H9 (cell line): Measurements from ENCODE around the gene AHCY. TPM values are rescaled to one million over a fixed set of nuclear protein-coding genes. Genes with fewer than 3 reads are reported as not detected.

Experiments
- DNase-seq: peaks from one replicate; pipeline ENCODE4 v3.0.0-alpha.2; 2017
- H2AFZ ChIP-seq: one replicate; pipeline ENCODE4 v1.6.1; 2013; ENCODE audit warnings: mild to moderate bottlenecking, low read length, control low read depth, moderate library complexity
- H2AK5ac ChIP-seq: 2 replicates; pipeline ENCODE4 v1.6.1; 2013; ENCODE audit warnings: low read length, control low read depth, mixed read lengths; ENCODE audit not compliant: insufficient read length
- H2BK120ac ChIP-seq: one replicate; pipeline ENCODE4 v1.6.1; 2013; ENCODE audit warnings: low read depth, mild to moderate bottlenecking, low read length, control low read depth, inconsistent platforms; ENCODE audit not compliant: poor library complexity, severe bottlenecking
- H2BK12ac ChIP-seq: 2 replicates; pipeline ENCODE4 v1.6.1; 2013; ENCODE audit warnings: low read length, control low read depth, mixed read lengths, low read depth; ENCODE audit not compliant: insufficient read length
- H2BK15ac ChIP-seq: 2 replicates; pipeline ENCODE4 v1.6.1; 2013; ENCODE audit warnings: low read depth, low read length, control low read depth
- H2BK20ac ChIP-seq: one replicate; pipeline ENCODE4 v1.6.1; 2013; ENCODE audit warnings: low read depth, mild to moderate bottlenecking, low read length, control low read depth, inconsistent platforms; ENCODE audit not compliant: poor library complexity, severe bottlenecking
- H2BK5ac ChIP-seq: 2 replicates; pipeline ENCODE4 v1.6.1; 2013; ENCODE audit warnings: low read length, control low read depth, mixed read lengths; ENCODE audit not compliant: insufficient read length
- H3K14ac ChIP-seq: 2 replicates; pipeline ENCODE4 v1.6.1; 2013; ENCODE audit warnings: low read length, control low read depth; ENCODE audit not compliant: insufficient read depth
- H3K18ac ChIP-seq: 2 replicates; pipeline ENCODE4 v1.6.1; 2013; ENCODE audit warnings: low read depth, mild to moderate bottlenecking, mixed read lengths, low read length, control low read depth; ENCODE audit not compliant: insufficient read length
- H3K23ac ChIP-seq: 2 replicates; pipeline ENCODE4 v1.6.1; 2013; ENCODE audit warnings: low read length, control low read depth, mixed read lengths, low read depth; ENCODE audit not compliant: insufficient read length
- H3K23me2 ChIP-seq: 2 replicates; pipeline ENCODE4 v1.6.1; 2013; ENCODE audit warnings: low read depth, mild to moderate bottlenecking, mixed read lengths, low read length, control low read depth; ENCODE audit not compliant: insufficient read length, poor library complexity, severe bottlenecking
- H3K27ac ChIP-seq: 2 replicates; pipeline ENCODE4 v1.5.1; 2013; ENCODE audit warnings: low read length, control low read depth, mixed read lengths, low read depth; ENCODE audit not compliant: insufficient read length
- H3K27me3 ChIP-seq: 2 replicates; pipeline ENCODE4 v1.6.1; 2013; ENCODE audit warnings: low read length, control low read depth, inconsistent platforms; ENCODE audit not compliant: insufficient read depth
- H3K4ac ChIP-seq: 2 replicates; pipeline ENCODE4 v1.6.1; 2013; ENCODE audit warnings: low read depth, mild to moderate bottlenecking, control low read depth, inconsistent platforms, low read length, moderate library complexity
- H3K4me1 ChIP-seq: 2 replicates; pipeline ENCODE4 v1.6.1; 2013; ENCODE audit warnings: low read length, control low read depth, inconsistent platforms; ENCODE audit not compliant: insufficient read depth
- H3K4me2 ChIP-seq: 2 replicates; pipeline ENCODE4 v1.6.1; 2013; ENCODE audit warnings: low read length, control low read depth, mixed read lengths; ENCODE audit not compliant: insufficient read length, insufficient read depth
- H3K56ac ChIP-seq: 2 replicates; pipeline ENCODE4 v1.6.1; 2013; ENCODE audit warnings: low read depth, mild to moderate bottlenecking, mixed read lengths, low read length, control low read depth; ENCODE audit not compliant: insufficient read length
- H3K79me1 ChIP-seq: 2 replicates; pipeline ENCODE4 v1.6.1; 2013; ENCODE audit warnings: low read depth, mild to moderate bottlenecking, moderate library complexity, low read length, control low read depth, inconsistent platforms; ENCODE audit not compliant: insufficient read depth, poor library complexity, severe bottlenecking
- H3K79me2 ChIP-seq: 2 replicates; pipeline ENCODE4 v1.6.1; 2013; ENCODE audit warnings: low read length, control low read depth, inconsistent platforms; ENCODE audit not compliant: insufficient read depth
- H3K9ac ChIP-seq: 2 replicates; pipeline ENCODE4 v1.6.1; 2013; ENCODE audit warnings: low read length, control low read depth, mixed read lengths; ENCODE audit not compliant: insufficient read length; ENCODE audit errors: extremely low read depth
- H3K9me3 ChIP-seq: one replicate; pipeline ENCODE4 v1.6.1; 2013; ENCODE audit warnings: low read depth, low read length, inconsistent platforms; ENCODE audit not compliant: control insufficient read depth
- H3T11ph ChIP-seq: one replicate; pipeline ENCODE4 v1.6.1; 2013; ENCODE audit warnings: mild to moderate bottlenecking, low read length, control low read depth, inconsistent platforms
- H4K20me1 ChIP-seq: one replicate; pipeline ENCODE4 v1.6.1; 2013; ENCODE audit not compliant: control insufficient read depth, insufficient read length, insufficient read depth
- H4K5ac ChIP-seq: 2 replicates; pipeline ENCODE4 v1.6.1; 2013; ENCODE audit warnings: low read depth, mild to moderate bottlenecking, mixed read lengths, low read length, control low read depth; ENCODE audit not compliant: insufficient read length
- H4K8ac ChIP-seq: replicated peaks from 2 replicates; pipeline ENCODE4 v1.6.1; 2013; ENCODE audit warnings: low read length, control low read depth, mixed read lengths, low read depth; ENCODE audit not compliant: insufficient read length
- H4K91ac ChIP-seq: 2 replicates; pipeline ENCODE4 v1.6.1; 2013; ENCODE audit warnings: low read depth, mild to moderate bottlenecking, moderate library complexity, mixed read lengths, low read length, control low read depth; ENCODE audit not compliant: insufficient read length
- H3K27ac Mint-ChIP-seq, 3 experiments: 2 replicates in 2 of 3; 3 replicates in 1 of 3; pipeline ENCODE4 v1.8.0; 2020 to 2021; ENCODE audit warnings: mixed read lengths in 3 of 3, mild to moderate bottlenecking in 1 of 3, moderate library complexity in 1 of 3
- H3K27me3 Mint-ChIP-seq: 2 replicates; pipeline ENCODE4 v1.8.0; 2021; ENCODE audit warnings: low read depth, mild to moderate bottlenecking, moderate library complexity, mixed read lengths
- H3K36me3 Mint-ChIP-seq, 3 experiments: 2 replicates in 2 of 3; 3 replicates in 1 of 3; pipeline ENCODE4 v1.8.0; 2020 to 2021; ENCODE audit warnings: low read depth in 3 of 3, mixed read lengths in 3 of 3; ENCODE audit not compliant: insufficient read depth in 1 of 3
- H3K4me1 Mint-ChIP-seq, 2 experiments: 2 replicates each; pipeline ENCODE4 v1.8.0; 2020; ENCODE audit warnings: mixed read lengths in 2 of 2
- H3K4me3 Mint-ChIP-seq, 2 experiments: 2 replicates in 1 of 2; 3 replicates in 1 of 2; pipeline ENCODE4 v1.8.0; 2020 to 2021; ENCODE audit warnings: mild to moderate bottlenecking in 2 of 2, mixed read lengths in 2 of 2, moderate library complexity in 1 of 2
- H3K9me3 Mint-ChIP-seq, 2 experiments: 2 replicates in 1 of 2; 3 replicates in 1 of 2; pipeline ENCODE4 v1.8.0; 2020; ENCODE audit warnings: mild to moderate bottlenecking in 2 of 2, mixed read lengths in 2 of 2, moderate library complexity in 1 of 2
- WGBS: extraction: QIAGEN DNeasy Blood & Tissue Kit; methylation state at CpG from one replicate; pipeline ENCODE4 v1.1.7; 2013; ENCODE audit warnings: missing lambda C conversion rate, low lambda C conversion rate, mixed read lengths; ENCODE audit not compliant: insufficient read length; ENCODE audit errors: extremely low coverage; 5-methylcytosine and 5-hydroxymethylcytosine counted together
- total RNA-seq: library from RNA; stranded (reverse); gene quantifications from 2 replicates; pipeline ENCODE4 v1.2.1, GENCODE V29; 2021
- TF ChIP-seq, protein P1 (sequence below): fragments of 200-600 bp; sonication (generic); conservative IDR thresholded peaks from 3 replicates; pipeline ENCODE4 v1.8.0; 2021; ENCODE audit warnings: antibody characterized with exemption, mild to moderate bottlenecking

Gene AHCY
- total RNA-seq, 1 experiment from 2014 or later, result 461 TPM

DNA sequence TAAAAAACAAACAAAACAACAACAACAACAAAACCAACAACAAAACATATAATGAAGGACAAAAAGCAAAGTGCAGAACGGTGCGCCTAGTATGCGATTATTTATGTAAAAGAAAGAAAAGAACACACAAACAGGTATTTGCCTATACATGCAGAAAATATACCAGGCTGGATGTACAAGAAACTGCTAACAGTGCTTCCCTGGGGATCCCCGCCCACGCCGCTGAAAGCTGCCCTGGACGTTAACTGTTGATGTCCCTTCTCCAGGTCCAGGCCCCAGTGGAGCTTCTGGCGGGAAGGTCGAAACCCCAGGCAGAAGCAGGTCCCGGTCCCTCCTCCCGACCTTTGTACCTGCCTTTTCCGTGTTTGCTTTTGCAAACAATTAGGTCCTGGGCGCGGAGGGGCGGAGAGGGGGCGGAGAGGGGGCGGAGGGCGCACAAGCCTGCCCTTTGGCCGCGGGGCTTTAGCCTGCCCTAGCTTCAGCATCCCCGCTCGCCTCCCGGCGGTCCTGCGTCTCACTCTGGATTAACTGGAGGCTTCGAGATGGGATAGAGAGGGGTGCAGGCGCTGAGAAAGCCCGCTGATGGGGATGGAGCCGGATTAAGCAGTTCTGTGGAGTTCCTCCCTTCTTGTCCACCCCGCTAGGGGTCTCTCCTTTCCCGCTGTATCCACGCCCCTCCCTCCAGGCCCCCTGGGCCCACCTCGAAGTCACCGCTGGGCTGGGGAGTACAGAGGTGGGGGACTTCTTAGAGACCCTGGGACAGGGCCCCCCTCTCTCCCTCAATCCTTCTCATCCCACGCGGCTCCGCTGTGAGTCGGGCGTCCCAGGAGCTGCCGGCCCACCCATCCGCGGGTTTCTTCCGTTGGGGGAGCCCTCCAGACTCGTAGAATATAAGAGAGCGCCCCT lies 8.2 kb upstream of the AHCY start:
- Mint-ChIP-seq H3K4me3 (peak overlapping the region; percentile 60 to 85), H3K27me3 (peaks cover 25% of the 10 kb centered on the region), H3K36me3 (no peaks in the 10 kb centered on the region), H3K9me3 (no peaks in the 10 kb centered on the region), H3K27ac (no peak overlapping the region), H3K4me1 (peaks cover 6 to 12% of the 10 kb centered on the region in 2 experiments; a peak in 3 of 4 replicates)
- Histone ChIP-seq H2BK5ac (no peak overlapping the region), H3K56ac (no peak overlapping the region), H4K5ac (no peak overlapping the region), H2BK15ac (no peak overlapping the region), H3K79me2 (no peaks in the 10 kb centered on the region), H3K79me1 (no peaks in the 10 kb centered on the region), H3K4ac (no peak overlapping the region), H3K18ac (no peak overlapping the region), H2AK5ac (no peak overlapping the region), H4K20me1 (no peaks in the 10 kb centered on the region), H3K27ac (no peak overlapping the region), H2BK120ac (no peak overlapping the region), H3K4me1 (no peaks in the 10 kb centered on the region), H2BK12ac (no peak overlapping the region), H4K91ac (no peak overlapping the region), H3K9ac (no peak overlapping the region), H3K14ac (no peak overlapping the region), H3K9me3 (no peaks in the 10 kb centered on the region), H2AFZ (peak overlapping the region; percentile 43), H3K23ac (no peak overlapping the region), H4K8ac (no peak overlapping the region), H3T11ph (no peak overlapping the region), H3K23me2 (peaks cover 14% of the 10 kb centered on the region), H3K27me3 (peaks cover 5% of the 10 kb centered on the region; the same call in 1 of the 2 replicates), H2BK20ac (no peak overlapping the region), H3K4me2 (peak overlapping the region; percentile 72)
- TF ChIP-seq, protein P1, sequence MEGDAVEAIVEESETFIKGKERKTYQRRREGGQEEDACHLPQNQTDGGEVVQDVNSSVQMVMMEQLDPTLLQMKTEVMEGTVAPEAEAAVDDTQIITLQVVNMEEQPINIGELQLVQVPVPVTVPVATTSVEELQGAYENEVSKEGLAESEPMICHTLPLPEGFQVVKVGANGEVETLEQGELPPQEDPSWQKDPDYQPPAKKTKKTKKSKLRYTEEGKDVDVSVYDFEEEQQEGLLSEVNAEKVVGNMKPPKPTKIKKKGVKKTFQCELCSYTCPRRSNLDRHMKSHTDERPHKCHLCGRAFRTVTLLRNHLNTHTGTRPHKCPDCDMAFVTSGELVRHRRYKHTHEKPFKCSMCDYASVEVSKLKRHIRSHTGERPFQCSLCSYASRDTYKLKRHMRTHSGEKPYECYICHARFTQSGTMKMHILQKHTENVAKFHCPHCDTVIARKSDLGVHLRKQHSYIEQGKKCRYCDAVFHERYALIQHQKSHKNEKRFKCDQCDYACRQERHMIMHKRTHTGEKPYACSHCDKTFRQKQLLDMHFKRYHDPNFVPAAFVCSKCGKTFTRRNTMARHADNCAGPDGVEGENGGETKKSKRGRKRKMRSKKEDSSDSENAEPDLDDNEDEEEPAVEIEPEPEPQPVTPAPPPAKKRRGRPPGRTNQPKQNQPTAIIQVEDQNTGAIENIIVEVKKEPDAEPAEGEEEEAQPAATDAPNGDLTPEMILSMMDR, result no peak; the same call in 1 of the 3 replicates
- WGBS, result no CpG with 5 or more reads among the region's 45 CpGs
- peak; percentile 86 for DNase-seq
